GM12878 (cell line): ENCODE measurements around the gene SERPINI1. TPM values are rescaled to one million over a fixed set of nuclear protein-coding genes. Genes with fewer than 3 reads are reported as not detected.

Source experiments
- ATAC-seq: fragments of 200-7000 bp; cut with Tn5 transposase; 3 replicates; pipeline ENCODE4 v1.9.1; 2020; ENCODE audit warnings: mild to moderate bottlenecking, moderate library complexity
- BruUV-seq: library from RNA; stranded (reverse); fragments of 400-500 nt; replicated peaks from 2 replicates; lab custom pipeline; 2021; lab: Mats Ljungman, UMichigan
- CTCF ChIA-PET: fragments of 300-600 bp; sonication (Branson Sonifier 250); formaldehyde crosslinking; extraction: SDS; loops from one replicate; lab custom pipeline; 2021; ENCODE audit warnings: inconsistent platforms; lab: Yijun Ruan, JAX
- POLR2A ChIA-PET: fragments of 350-600 bp; formaldehyde crosslinking; extraction: SDS; loops from one replicate; lab custom pipeline; 2021; ENCODE audit warnings: inconsistent platforms; lab: Charles Lee
- RAD21 ChIA-PET: fragments of 300-600 bp; sonication (Branson Sonifier 250); formaldehyde crosslinking; loops from one replicate; lab custom pipeline; 2023; ENCODE audit warnings: antibody characterized with exemption; ENCODE audit not compliant: unreplicated experiment; lab: Charles Lee
- SMC1A ChIA-PET: fragments of 300-600 bp; sonication (Branson Sonifier 250); formaldehyde crosslinking; loops from one replicate; lab custom pipeline; 2023; ENCODE audit not compliant: unreplicated experiment, uncharacterized antibody; lab: Charles Lee
- DNase-seq: peaks from one replicate; pipeline ENCODE4 v3.0.0-alpha.2; 2011; ENCODE audit warnings: low read depth, low spot score
- FAIRE-seq: peaks from 3 replicates; lab custom pipeline; 2011; peaks lifted over from hg19 to GRCh38; lab: Jason Lieb, UNC
- H2AFZ ChIP-seq: 2 replicates; pipeline ENCODE4 v1.6.0; 2011; ENCODE audit warnings: low read depth, low read length, control low read depth; ENCODE audit not compliant: control insufficient read depth
- H3K27ac ChIP-seq: 2 replicates; pipeline ENCODE4 v1.5.1; 2011; ENCODE audit warnings: control low read depth; ENCODE audit not compliant: control insufficient read depth, insufficient read depth
- H3K27me3 ChIP-seq, 2 experiments: replicated peaks in 1 of 2; 2 replicates each; pipeline versions ENCODE4 v1.6.0 to v1.6.1; 2011; ENCODE audit warnings: low read length in 1 of 2; ENCODE audit not compliant: control insufficient read depth in 2 of 2, insufficient read depth in 2 of 2
- H3K36me3 ChIP-seq, 2 experiments: 2 replicates each; pipeline ENCODE4 v1.5.1; 2011; ENCODE audit warnings: low read length in 1 of 2; ENCODE audit not compliant: control insufficient read depth in 2 of 2, insufficient read depth in 2 of 2
- H3K4me1 ChIP-seq: 2 replicates; pipeline ENCODE4 v1.6.1; 2011; ENCODE audit warnings: mild to moderate bottlenecking, low read length, moderate library complexity, mixed read lengths; ENCODE audit not compliant: control insufficient read depth, insufficient read depth
- H3K4me2 ChIP-seq: 2 replicates; pipeline ENCODE4 v1.6.0; 2011; ENCODE audit warnings: control low read depth; ENCODE audit not compliant: control insufficient read depth, insufficient read depth
- H3K4me3 ChIP-seq: fragments of 200-600 bp; sonication (generic); 2 replicates; pipeline ENCODE4 v1.5.1; 2016
- H3K79me2 ChIP-seq: 2 replicates; pipeline ENCODE4 v1.6.0; 2011; ENCODE audit warnings: low read length; ENCODE audit not compliant: control insufficient read depth, insufficient read depth
- H3K9ac ChIP-seq: 2 replicates; pipeline ENCODE4 v1.8.0; 2011; ENCODE audit warnings: low read length, control low read depth, mixed read lengths; ENCODE audit not compliant: control insufficient read depth, insufficient read depth
- H3K9me3 ChIP-seq: replicated peaks from 3 replicates; pipeline ENCODE4 v1.5.1; 2011; ENCODE audit warnings: mild to moderate bottlenecking, low read length; ENCODE audit not compliant: control insufficient read depth, insufficient read depth
- H4K20me1 ChIP-seq: 2 replicates; pipeline ENCODE4 v1.6.0; 2011; ENCODE audit not compliant: control insufficient read depth, insufficient read depth
- ATF3 ChIP-seq: IDR thresholded peaks from 2 replicates; pipeline ENCODE4 v1.6.1; 2011; ENCODE audit warnings: low read depth, mild to moderate bottlenecking, low read length, moderate library complexity, borderline replicate concordance; ENCODE audit errors: extremely low read depth
- BCL11A ChIP-seq: IDR thresholded peaks from 2 replicates; pipeline ENCODE4 v1.6.1; 2011; ENCODE audit warnings: low read depth, low read length
- BHLHE40 ChIP-seq, 2 experiments: fragments of 450-650 bp in 1 of 2; IDR thresholded peaks; 2 replicates each; pipeline ENCODE4 v1.6.1; 2011 to 2017; ENCODE audit warnings: low read depth in 2 of 2, borderline replicate concordance in 1 of 2, improper control_type of control experiment in 1 of 2, low read length in 1 of 2, mild to moderate bottlenecking in 1 of 2
- CEBPZ ChIP-seq: fragments of 150-350 bp; IDR thresholded peaks from 2 replicates; pipeline ENCODE4 v1.6.1; 2016; ENCODE audit warnings: low read depth, low read length
- CHD1 ChIP-seq: IDR thresholded peaks from 2 replicates; pipeline ENCODE4 v1.6.1; 2012; ENCODE audit warnings: low read depth, low read length, improper control_type of control experiment
- KLF5 ChIP-seq: fragments of 450-650 bp; IDR thresholded peaks from 2 replicates; pipeline ENCODE4 v1.6.1; 2014; ENCODE audit warnings: mild to moderate bottlenecking; ENCODE audit not compliant: partially characterized antibody
- PRDM15 ChIP-seq: fragments of 450-650 bp; formaldehyde crosslinking; IDR thresholded peaks from 2 replicates; pipeline ENCODE4 v1.4.0; 2020; ENCODE audit warnings: mild to moderate bottlenecking, moderate library complexity
- SKIL ChIP-seq: fragments of 450-650 bp; IDR thresholded peaks from 2 replicates; pipeline ENCODE4 v1.6.1; 2017; ENCODE audit warnings: mild to moderate bottlenecking, low read depth, inconsistent platforms; ENCODE audit not compliant: poor library complexity, severe bottlenecking
- TBL1XR1 ChIP-seq: IDR thresholded peaks from 2 replicates; pipeline ENCODE4 v1.6.1; 2012; ENCODE audit warnings: low read depth, low read length, improper control_type of control experiment
- ZNF622 ChIP-seq: fragments of 450-650 bp; IDR thresholded peaks from 2 replicates; pipeline ENCODE4 v1.6.1; 2017; ENCODE audit warnings: mild to moderate bottlenecking, inconsistent platforms
- WGBS: methylation state at CpG from one replicate; pipeline ENCODE4 v1.1.6; 2016; ENCODE audit warnings: low lambda C conversion rate; ENCODE audit not compliant: insufficient replicate concordance, insufficient coverage; ENCODE audit errors: missing lambda C conversion rate; 5-methylcytosine and 5-hydroxymethylcytosine counted together
- in situ Hi-C: fragments of 300-500 bp; cut with MboI; formaldehyde crosslinking; loops from 9 replicates; pipeline ENCODE4 v1.14.3; 2018; ENCODE audit warnings: mixed read lengths
- intact Hi-C: fragments of 100-400 bp; cut with micrococcal nuclease; formaldehyde crosslinking; loops from one replicate; pipeline ENCODE4 v1.14.2; 2022; ENCODE audit not compliant: unreplicated experiment
- polyA plus RNA-seq, 11 experiments: library from polyadenylated mRNA; depleted of rRNA in 4 of 11; unstranded in 6 of 11; stranded (reverse) in 5 of 11; fragments of >200 nt; fragmentation: Nextera tagmentation in 4 of 11; fragmentation: Illumina TruSeq in 1 of 11; extraction: Ambion mirVana in 4 of 11; extraction: Trizol in 1 of 11; gene quantifications; 1 replicate in 1 of 11; 2 replicates in 10 of 11; pipeline versions ENCODE4 v1.2.1 to v1.2.3, GENCODE V29; 2011 to 2016; ENCODE audit warnings: inconsistent platforms in 2 of 11, missing spikeins in 2 of 11, low read depth in 1 of 11
- total RNA-seq, 4 experiments: library from RNA; depleted of rRNA in 3 of 4; stranded (reverse); fragments of >200 nt in 3 of 4; fragmentation: Illumina TruSeq in 1 of 4; extraction: Trizol in 1 of 4; gene quantifications; 2 replicates each; pipeline versions ENCODE4 v1.2.1 to v1.2.3, GENCODE V29; 2013 to 2021

The SERPINI1 gene
- total and polyA plus RNA-seq, 10 of the 15 experiments (the other 5 are each of a cell fraction or from before 2014, with no cell fraction given), result 1.5 to 7.6 (median 3.6) TPM

GRCh38 chr3:167864552-167864874 lies 129.0 kb downstream of the SERPINI1 start:
- ChIA-PET SMC1A (no interaction called here), CTCF (no interaction called here), RAD21 (no interaction called here), POLR2A (no interaction called here)
- Histone ChIP-seq H3K4me2 (no peak overlapping the region), H3K9ac (no peak overlapping the region), H3K36me3 (no peaks in the 10 kb centered on the region), H3K27ac (no peak overlapping the region), H2AFZ (no peak overlapping the region), H3K79me2 (no peaks in the 10 kb centered on the region), H3K4me1 (no peaks in the 10 kb centered on the region), H3K27me3 (no peaks in the 10 kb centered on the region), H4K20me1 (no peaks in the 10 kb centered on the region), H3K4me3 (no peak overlapping the region), H3K9me3 (no peaks in the 10 kb centered on the region)
- intact Hi-C loops (no loop called here), in situ Hi-C loops (no loop called here)
- WGBS, result 100% methylated on average over 1 of the region's 1 CpG
- no peak for DNase-seq
- no peak for ATAC-seq
- no peak for FAIRE-seq
- TF ChIP-seq ATF3, result no peak
- no peak for TF ChIP-seq BCL11A
- TF ChIP-seq SKIL, result no peak
- no peak for TF ChIP-seq PRDM15 (CRISPR knock-in tag)
- no peak for TF ChIP-seq ZNF622
- no peak for TF ChIP-seq KLF5
- no peak for TF ChIP-seq CEBPZ
- no peak for TF ChIP-seq BHLHE40 (IDR thresholded peaks at IDR 0.05; ENCODE audit: borderline replicate concordance in 1 of 2, low read depth in 2 of 2, low read length in 1 of 2)
- no peak for TF ChIP-seq CHD1
- no peak for TF ChIP-seq TBL1XR1
- BruUV-seq, result no TSS peak
